ENCODE measurements around the gene PHLDB2. TPM values are rescaled to one million over a fixed set of nuclear protein-coding genes. Genes with fewer than 3 reads are reported as not detected.
"Not testable (repeated sequence)": the region's sequence is repeated elsewhere in the genome, so short reads cannot be mapped to it uniquely, and the experiment has no call there.

Gene PHLDB2
- 21.7 and 23.7 TPM in 2 replicates for total RNA-seq (2014; rRNA removed)
- polyA plus RNA-seq (2012), result 10.2 TPM

DNA sequence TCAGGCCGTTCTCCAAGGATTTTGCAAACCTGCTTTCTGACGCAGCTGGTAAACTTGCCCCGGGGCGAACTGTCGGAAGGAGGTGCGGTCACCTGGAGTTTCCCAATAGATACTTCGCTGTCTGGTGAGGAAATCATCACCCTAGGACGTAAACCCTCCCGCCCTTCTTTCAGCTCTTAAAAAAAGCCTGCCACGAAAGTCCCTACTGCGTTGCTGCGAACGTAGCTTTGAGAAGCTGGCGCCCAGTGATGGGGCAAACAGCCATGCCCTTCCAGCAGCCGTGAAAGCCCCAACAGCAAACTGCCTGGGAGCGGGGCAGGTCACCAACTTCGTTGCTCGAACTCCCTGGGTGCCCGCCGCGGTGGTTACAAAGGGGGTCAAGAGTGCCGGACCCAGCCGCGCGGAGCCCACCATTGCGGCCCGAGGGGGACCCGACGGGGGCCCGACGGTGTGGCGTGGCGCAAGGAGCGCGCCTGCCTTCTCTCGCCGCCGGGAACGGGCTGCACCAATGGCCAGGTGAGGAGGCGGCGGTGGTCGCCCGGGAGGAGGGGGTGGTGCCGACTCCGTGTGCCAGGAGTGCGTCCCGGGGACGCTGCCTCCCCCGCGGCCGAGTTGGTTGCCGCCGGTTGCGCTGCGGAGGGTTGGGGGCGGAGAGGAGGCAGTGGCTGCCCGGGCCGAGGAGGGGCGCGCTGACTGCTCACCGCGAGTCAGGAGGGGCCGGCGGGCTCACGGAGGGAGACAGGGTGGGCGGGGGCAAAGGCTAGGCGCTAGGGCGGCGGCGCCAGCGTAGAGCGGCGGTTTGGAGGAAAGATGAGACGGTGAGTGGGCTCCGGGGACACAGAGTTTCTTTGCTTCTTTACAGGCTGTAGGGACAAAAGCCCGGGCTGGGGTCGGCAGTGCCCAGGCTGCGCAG, at the start of gene PHLDB2:
TSS of gene PHLDB2 (plus strand) at position 205 of the 913 bp plus-strand sequence. CDS start 24,813 bp downstream, outside the sequence.
- DNase-seq (ENCODE audit: low read depth), result peak; percentile 72

DNA sequence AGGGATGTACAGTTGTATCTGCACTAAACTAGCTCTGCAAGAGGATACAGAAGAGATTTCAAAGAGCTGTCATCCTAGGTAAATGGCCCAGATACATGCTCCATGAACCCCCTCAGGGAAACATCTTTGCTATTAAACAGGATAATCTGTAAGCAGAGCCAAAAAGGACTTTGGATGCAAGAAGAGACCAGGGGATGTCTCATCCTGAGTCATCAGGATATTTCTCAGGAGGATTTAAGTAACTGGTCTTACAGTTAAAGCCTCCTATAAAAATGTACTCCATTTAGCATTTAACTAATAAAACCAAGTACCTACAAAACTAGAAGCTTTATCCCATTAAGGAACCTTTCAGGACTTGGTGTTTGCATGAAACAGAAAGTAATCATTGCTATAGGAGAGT, 48.2 kb upstream of the PHLDB2 start:
- DNase-seq (ENCODE audit: low read depth), result peak; percentile 92

- no peak for DNase-seq (ENCODE audit: low read depth)
Observed at GRCh38 chr3:111811811-111812210, 47.3 kb upstream of the PHLDB2 start.

GRCh38 chr3:111812701-111813100, 46.4 kb upstream of the PHLDB2 start:
- DNase-seq (ENCODE audit: low read depth), result no peak

GRCh38 chr3:111813441-111813840, 45.6 kb upstream of the PHLDB2 start:
- DNase-seq (ENCODE audit: low read depth), result no peak

- DNase-seq (ENCODE audit: low read depth), result no peak
Observed at GRCh38 chr3:111813979-111814378, 45.1 kb upstream of the PHLDB2 start.

DNA sequence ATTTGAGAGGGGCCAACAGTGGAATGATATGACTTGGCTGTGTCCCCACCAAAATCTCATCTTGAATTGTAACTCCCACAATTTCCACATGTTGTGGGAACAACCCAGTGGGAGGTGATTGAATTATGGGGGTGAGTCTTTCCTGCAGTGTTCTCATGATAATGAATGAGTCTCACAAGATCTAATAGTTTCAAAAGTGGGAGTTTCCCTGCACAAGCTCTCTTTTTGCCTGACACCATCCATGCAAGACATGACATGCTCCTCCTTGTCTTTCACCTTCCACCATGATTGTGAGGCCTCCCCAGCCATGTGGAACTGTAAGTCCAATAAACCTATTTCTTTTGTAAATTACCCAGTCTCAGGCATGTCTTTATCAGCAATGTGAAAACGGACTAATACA, 42.3 kb upstream of the PHLDB2 start:
- not testable (repeated sequence) for DNase-seq (ENCODE audit: low read depth)

DNA sequence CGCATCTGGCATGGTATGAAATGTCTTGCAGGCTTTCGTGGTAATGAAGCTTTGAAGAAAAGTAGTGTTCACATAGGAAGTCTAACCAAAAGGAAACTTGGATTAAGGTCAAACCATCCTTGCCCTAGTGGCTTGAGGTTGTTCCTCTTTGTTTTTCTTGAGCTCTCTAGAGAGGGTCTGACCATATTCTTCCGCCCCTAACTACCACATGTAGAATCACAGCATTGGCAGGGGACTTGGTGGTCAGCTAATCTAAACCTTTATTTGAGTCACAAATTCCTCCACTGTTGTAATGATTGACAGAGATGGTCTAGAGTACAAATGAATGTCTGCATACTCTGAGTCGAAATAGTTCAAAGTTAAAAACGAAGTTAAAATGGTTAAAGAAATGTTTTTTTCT, 39.1 kb upstream of the PHLDB2 start:
- no peak for DNase-seq (ENCODE audit: low read depth)

GRCh38 chr3:111820651-111821050, 38.4 kb upstream of the PHLDB2 start:
- no peak for DNase-seq (ENCODE audit: low read depth)

- no peak for DNase-seq (ENCODE audit: low read depth)
Observed at GRCh38 chr3:111821891-111822290, 37.2 kb upstream of the PHLDB2 start.

DNA sequence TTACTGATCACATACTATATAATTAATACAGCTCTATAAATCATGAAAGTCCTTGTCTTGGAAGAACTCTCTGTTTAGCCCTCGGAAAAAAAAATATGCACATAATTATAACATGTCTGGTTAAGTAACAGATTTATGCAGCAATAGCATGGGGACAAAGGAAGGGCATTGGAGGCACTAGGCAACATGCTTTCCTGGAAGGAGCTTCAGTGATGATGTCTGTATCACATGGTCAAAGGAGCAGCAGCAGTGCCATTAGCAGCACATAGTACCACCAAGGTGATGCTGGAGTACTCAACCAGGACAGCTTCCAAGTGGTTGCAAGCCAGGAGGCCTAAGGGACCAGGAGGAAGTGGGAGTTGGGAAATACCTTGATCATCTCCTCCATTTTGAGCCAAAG, 36.3 kb upstream of the PHLDB2 start:
- DNase-seq (ENCODE audit: low read depth), result no peak

DNA sequence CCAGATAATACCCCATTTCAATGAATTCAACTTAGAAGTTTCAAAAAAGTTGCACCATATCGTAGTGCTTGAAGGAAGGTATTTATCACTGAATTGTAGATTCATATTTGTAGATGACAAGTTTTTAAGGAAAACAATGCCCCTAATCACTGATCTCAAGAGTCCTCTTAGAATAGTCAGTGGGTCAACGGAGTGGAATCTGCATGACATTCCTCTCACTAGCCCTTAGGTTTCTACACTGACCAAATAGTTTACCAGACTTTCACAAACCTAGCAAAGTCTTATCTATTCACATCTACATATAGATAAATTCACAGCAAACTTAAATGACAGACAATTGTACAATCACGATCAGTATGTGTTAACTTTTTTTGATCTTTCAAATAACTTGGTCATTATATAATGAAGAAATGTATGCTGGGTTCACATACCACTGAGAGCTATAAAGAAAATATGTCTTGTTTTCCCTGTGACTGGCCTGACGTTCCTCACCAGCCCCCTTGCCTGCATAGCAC, 35.7 kb upstream of the PHLDB2 start:
- DNase-seq (ENCODE audit: low read depth), result no peak

GRCh38 chr3:111824351-111824750, 34.7 kb upstream of the PHLDB2 start:
- no peak for DNase-seq (ENCODE audit: low read depth)

DNA sequence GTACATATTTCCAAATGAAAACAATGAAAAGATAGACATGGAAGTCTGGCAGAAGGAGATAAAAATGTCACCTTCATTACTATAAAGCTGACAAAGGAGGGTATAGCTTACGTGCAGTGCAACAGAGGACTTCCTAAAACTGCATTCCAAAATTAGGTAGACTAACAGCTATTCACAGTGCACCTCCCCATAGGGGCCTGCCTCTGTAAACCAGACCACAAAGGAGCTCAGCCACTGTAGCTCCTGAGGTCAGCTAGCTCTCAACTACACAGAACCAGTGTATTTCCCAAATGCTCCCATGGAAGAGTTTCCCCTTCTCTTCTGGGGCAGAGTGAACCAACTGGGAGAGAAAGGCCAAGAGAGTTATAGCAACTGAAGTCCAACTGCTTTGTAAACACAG, 31.2 kb upstream of the PHLDB2 start:
- DNase-seq (ENCODE audit: low read depth), result no peak

- DNase-seq (ENCODE audit: low read depth), result no peak
Observed at GRCh38 chr3:111828530-111828929, 30.5 kb upstream of the PHLDB2 start.

DNA sequence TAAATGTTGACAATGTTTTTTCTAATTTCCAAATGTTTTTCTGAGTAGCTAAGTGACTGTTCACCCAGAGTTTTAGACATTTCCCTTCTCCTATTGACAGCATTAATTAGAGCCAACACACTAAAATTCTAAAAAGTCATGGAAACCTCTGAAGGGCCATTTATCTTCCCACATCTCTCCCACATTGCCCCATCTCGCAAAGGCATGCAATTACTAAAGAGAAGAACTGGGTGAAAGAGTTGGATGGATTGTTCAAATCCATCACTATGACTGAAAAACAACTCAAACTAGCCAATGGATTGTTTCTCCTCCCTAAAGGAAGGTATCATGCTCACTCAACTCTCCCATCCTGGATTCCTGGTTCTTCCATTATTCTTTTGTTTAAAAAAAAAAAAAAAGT, 30.0 kb upstream of the PHLDB2 start:
- DNase-seq (ENCODE audit: low read depth), result no peak

GRCh38 chr3:111831840-111832239, 27.2 kb upstream of the PHLDB2 start:
- peak; percentile 60 for DNase-seq (ENCODE audit: low read depth)

GRCh38 chr3:111837112-111837511, 22.0 kb upstream of the PHLDB2 start:
- DNase-seq (ENCODE audit: low read depth), result no peak

DNA sequence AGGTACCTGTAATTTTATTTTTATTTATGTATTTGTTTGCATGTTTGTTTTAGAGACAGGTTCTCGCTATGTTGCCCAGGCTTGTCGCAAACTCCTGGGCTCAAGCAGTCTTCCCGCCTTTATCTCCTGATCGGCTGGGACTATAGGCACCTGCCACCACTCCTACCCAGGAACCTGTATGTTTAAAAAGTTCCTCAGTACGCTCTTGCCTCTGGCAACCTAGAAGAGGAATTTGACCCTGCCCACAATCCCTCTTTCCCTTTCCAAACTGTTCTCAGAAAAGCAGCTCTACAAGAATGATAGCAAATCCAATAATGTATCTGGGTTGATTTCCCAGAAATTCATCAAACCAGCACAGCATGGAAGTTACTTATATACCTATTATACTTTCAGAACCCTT, 20.9 kb upstream of the PHLDB2 start:
- DNase-seq (ENCODE audit: low read depth), result no peak

- peak; percentile 51 for DNase-seq (ENCODE audit: low read depth)
Observed at GRCh38 chr3:111846039-111846438, 13.0 kb upstream of the PHLDB2 start.

GRCh38 chr3:111846717-111847116, 12.3 kb upstream of the PHLDB2 start:
- peak; percentile 49 for DNase-seq (ENCODE audit: low read depth)

GRCh38 chr3:111848283-111848682, 10.8 kb upstream of the PHLDB2 start:
- no peak for DNase-seq (ENCODE audit: low read depth)

DNA sequence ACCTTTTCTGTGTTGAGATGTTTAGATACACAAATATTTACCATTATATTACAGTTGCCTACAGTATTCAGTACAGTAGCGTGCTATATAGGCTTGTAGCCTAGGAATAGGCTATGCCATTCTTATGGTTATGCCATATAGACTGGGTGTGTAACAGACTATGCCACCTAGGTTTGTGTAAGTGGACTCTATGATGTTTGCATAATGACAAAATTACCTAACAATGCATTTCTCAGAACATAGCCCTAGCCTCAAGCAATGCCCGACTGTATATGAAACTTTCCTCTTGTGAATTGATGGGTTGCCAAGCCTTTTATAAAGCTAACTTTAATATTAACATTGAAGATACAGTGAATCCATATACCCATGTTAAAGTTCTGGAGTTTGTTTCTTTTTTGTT, 10.3 kb upstream of the PHLDB2 start:
- no peak for DNase-seq (ENCODE audit: low read depth)
